SH-SY5Y (cell line): ENCODE results near the gene RAB1A.

Source experiments
- GATA2 ChIP-seq: IDR thresholded peaks from 2 replicates; pipeline ENCODE4 v1.6.1; 2011; ENCODE audit warnings: mild to moderate bottlenecking, low read depth, low read length
- GATA3 ChIP-seq: IDR thresholded peaks from 2 replicates; pipeline ENCODE4 v1.6.1; 2011; ENCODE audit warnings: low read depth, mild to moderate bottlenecking, low read length, moderate library complexity

DNA sequence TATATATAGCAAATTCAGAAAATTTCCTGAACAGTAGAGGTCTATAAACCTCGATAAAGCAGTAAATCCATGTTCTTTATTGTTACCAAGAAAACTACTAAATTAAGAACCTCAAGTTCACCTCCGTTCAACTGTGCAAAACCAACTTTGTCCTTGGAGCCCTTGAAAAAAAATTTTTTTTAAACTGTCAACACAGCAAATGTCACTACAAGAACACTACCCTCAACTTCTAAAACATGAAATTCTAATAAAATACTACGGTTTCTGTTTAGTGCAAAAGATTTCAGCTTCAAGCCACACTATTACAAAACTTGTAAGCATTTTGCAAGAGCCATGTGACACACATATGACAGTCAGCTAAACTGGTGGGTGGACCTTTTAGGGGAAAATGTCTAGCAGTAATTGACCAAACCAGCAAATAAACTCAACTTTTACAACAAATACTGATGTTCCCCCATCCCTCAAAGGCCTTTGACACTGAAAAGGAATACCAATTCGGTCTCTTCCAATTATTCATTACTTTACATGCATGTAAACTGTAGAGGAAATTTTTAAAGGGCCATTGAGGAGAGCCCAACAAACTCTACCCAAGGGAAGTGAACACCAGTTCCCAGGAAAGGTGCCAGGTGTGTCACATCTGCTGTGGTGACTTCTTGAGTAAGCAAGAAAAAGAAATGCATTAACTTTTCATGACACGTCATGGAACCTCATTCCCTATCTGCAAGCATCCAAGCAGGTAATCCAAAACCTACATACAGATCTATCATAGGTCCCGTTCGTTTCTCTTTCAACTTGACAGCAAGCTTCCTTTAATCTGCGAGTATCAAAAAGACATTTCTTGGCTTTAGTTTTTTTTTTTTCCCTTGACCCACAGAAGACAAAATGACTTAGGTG lies 1.4 kb downstream of the RAB1A start:
- no peak for TF ChIP-seq GATA3
- TF ChIP-seq GATA2, result no peak
